Tibial nerve (tissue), 4 donors: ENCODE measurements around the gene TRPV4. TPM values are rescaled to one million over a fixed set of nuclear protein-coding genes. Genes with fewer than 3 reads are reported as not detected.

Experiments
- DNase-seq, 2 donors: peaks; one replicate each; pipeline ENCODE4 v3.0.0-alpha.2; 2019; ENCODE audit warnings: low spot score in 2 of 2
- H3K27ac ChIP-seq, 4 donors: fragments of 200-600 bp; sonication (generic) in 3 of 4; one replicate each; pipeline ENCODE4 v1.5.1; 2017 to 2019; ENCODE audit warnings: mild to moderate bottlenecking in 1 of 4
- H3K27me3 ChIP-seq, 2 donors: fragments of 200-600 bp; sonication (generic) in 1 of 2; one replicate each; pipeline versions ENCODE4 v1.5.1 to v1.6.0; 2017 to 2019
- H3K36me3 ChIP-seq, 3 donors: fragments of 200-600 bp; sonication (generic); one replicate each; pipeline ENCODE4 v1.5.1; 2018 to 2019
- H3K4me1 ChIP-seq, 4 donors: fragments of 200-600 bp; sonication (generic) in 3 of 4; one replicate each; pipeline ENCODE4 v1.5.1; 2017 to 2019
- H3K4me3 ChIP-seq, 4 donors: fragments of 200-600 bp; sonication (generic) in 3 of 4; one replicate each; pipeline ENCODE4 v1.5.1; 2017 to 2019; ENCODE audit warnings: mild to moderate bottlenecking in 1 of 4, moderate library complexity in 1 of 4
- H3K9me3 ChIP-seq, 4 donors: fragments of 200-600 bp; sonication (generic) in 3 of 4; one replicate each; pipeline ENCODE4 v1.5.1; 2017 to 2019
- EP300 ChIP-seq, 2 donors: sonication (generic); formaldehyde crosslinking; IDR thresholded peaks; one replicate each; pipeline ENCODE4 v1.6.1; 2017; ENCODE audit warnings: antibody characterized with exemption in 2 of 2, mild to moderate bottlenecking in 1 of 2
- POLR2A ChIP-seq, 2 donors: fragments of 450-650 bp; IDR thresholded peaks; one replicate each; pipeline ENCODE4 v1.6.1; 2017; ENCODE audit warnings: antibody characterized with exemption in 2 of 2, mild to moderate bottlenecking in 2 of 2, moderate library complexity in 2 of 2
- WGBS, 2 donors: methylation state at CpG; one replicate each; pipeline ENCODE4 v1.1.5; 2018; 5-methylcytosine and 5-hydroxymethylcytosine counted together
- total RNA-seq, 4 donors: library from RNA; depleted of rRNA; stranded (reverse); fragments of >200 nt; gene quantifications; one replicate each; pipeline ENCODE4 v1.1.0, GENCODE V29; 2016
- TF ChIP-seq, protein P1 (sequence below), 5 experiments: fragments of 200-600 bp in 3 of 5; fragments of 450-650 bp in 2 of 5; sonication (generic) in 3 of 5; IDR thresholded peaks; one replicate each; pipeline ENCODE4 v1.5.1; 2016 to 2019; ENCODE audit warnings: antibody characterized with exemption in 5 of 5, mild to moderate bottlenecking in 3 of 5, moderate library complexity in 2 of 5

Gene TRPV4
- total RNA-seq, 4 donors from 2014 or later: 0.42 to 3.0 (median 1.4) TPM

DNA sequence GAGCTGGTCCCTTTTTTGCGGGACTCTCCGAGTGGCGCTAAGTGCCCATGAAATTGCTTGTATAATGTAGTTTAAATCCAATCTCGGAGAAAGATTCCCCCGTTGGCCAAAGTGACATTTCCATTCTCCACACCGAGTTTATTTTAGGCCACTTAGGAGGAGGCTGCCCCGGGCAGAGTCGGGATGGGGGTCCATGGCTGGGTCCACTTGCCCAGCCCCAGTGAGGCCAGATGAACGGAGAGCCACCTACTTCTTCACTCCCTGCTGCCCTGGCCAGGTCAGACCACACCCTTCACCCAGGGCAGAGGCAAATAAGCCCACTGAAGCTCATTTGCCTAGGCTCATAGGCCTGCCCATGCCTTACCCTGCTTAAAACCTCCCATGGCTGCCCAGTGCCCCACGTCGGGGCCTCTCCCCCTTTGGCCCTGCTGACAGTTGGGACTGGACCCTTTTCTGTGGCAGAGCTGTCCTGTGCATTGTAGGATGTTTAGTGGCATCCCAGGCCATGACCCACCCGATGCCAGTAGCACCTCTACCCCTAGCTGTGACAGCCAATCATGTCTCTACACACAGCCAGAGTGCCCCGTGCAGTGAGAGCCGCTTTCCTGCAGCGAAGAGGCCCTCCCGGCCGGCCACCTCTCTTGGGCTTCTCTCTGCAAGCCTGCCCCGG lies 68.3 kb downstream of the TRPV4 start:
- Histone ChIP-seq H3K4me1 (peaks cover 0 to 25% (median 3%) of the 10 kb centered on the region in 4 donors), H3K27ac (no peak overlapping the region), H3K36me3 (peaks cover 0 to 22% (median 0%) of the 10 kb centered on the region in 3 donors), H3K9me3 (peaks cover 0 to 12% (median 0%) of the 10 kb centered on the region in 4 donors), H3K4me3 (no peak overlapping the region), H3K27me3 (no peaks in the 10 kb centered on the region)
- no peak for DNase-seq
- TF ChIP-seq POLR2A (IDR thresholded peaks at IDR 0.05): no peak
- TF ChIP-seq EP300 (IDR thresholded peaks at IDR 0.05): no peak
- TF ChIP-seq, protein P1, sequence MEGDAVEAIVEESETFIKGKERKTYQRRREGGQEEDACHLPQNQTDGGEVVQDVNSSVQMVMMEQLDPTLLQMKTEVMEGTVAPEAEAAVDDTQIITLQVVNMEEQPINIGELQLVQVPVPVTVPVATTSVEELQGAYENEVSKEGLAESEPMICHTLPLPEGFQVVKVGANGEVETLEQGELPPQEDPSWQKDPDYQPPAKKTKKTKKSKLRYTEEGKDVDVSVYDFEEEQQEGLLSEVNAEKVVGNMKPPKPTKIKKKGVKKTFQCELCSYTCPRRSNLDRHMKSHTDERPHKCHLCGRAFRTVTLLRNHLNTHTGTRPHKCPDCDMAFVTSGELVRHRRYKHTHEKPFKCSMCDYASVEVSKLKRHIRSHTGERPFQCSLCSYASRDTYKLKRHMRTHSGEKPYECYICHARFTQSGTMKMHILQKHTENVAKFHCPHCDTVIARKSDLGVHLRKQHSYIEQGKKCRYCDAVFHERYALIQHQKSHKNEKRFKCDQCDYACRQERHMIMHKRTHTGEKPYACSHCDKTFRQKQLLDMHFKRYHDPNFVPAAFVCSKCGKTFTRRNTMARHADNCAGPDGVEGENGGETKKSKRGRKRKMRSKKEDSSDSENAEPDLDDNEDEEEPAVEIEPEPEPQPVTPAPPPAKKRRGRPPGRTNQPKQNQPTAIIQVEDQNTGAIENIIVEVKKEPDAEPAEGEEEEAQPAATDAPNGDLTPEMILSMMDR (IDR thresholded peaks at IDR 0.05): no peak
- 77 to 80% methylated on average over 18 of the region's 18 CpGs for WGBS, 2 donors

GRCh38 chr12:109764123-109764522 lies 69.1 kb downstream of the TRPV4 start:
- Histone ChIP-seq H3K4me3 (no peak overlapping the region), H3K27ac (no peak overlapping the region), H3K4me1 (peaks cover 0 to 25% (median 4%) of the 10 kb centered on the region in 4 donors), H3K27me3 (no peaks in the 10 kb centered on the region), H3K36me3 (peaks cover 0 to 19% (median 0%) of the 10 kb centered on the region in 3 donors), H3K9me3 (peaks cover 0 to 12% (median 0%) of the 10 kb centered on the region in 4 donors)
- WGBS, 2 donors: 69 to 78% methylated on average over 3 of the region's 3 CpGs
- no peak for DNase-seq
- TF ChIP-seq EP300 (IDR thresholded peaks at IDR 0.05) (no peak), POLR2A (IDR thresholded peaks at IDR 0.05) (no peak)
- TF ChIP-seq, protein P1 (IDR thresholded peaks at IDR 0.05): no peak

- 72 to 73% methylated on average over 3 of the region's 3 CpGs for WGBS, 2 donors
- H3K27ac ChIP-seq: no peak overlapping the region
- TF ChIP-seq, protein P1 (IDR thresholded peaks at IDR 0.05): no peak
- TF ChIP-seq POLR2A (IDR thresholded peaks at IDR 0.05) (no peak), EP300 (IDR thresholded peaks at IDR 0.05) (no peak)
- no peak for DNase-seq
- peaks cover 0 to 11% (median 0%) of the 10 kb centered on the region in 3 donors for H3K36me3 ChIP-seq
- H3K4me1 ChIP-seq: peaks cover 0 to 27% (median 4%) of the 10 kb centered on the region in 4 donors
- H3K4me3 ChIP-seq: no peak overlapping the region
- peaks cover 0 to 12% (median 0%) of the 10 kb centered on the region in 4 donors for H3K9me3 ChIP-seq
- H3K27me3 ChIP-seq: peaks cover 0 to 4% of the 10 kb centered on the region in 2 donors
Measured at GRCh38 chr12:109763201-109763841, 69.9 kb downstream of the TRPV4 start.

DNA sequence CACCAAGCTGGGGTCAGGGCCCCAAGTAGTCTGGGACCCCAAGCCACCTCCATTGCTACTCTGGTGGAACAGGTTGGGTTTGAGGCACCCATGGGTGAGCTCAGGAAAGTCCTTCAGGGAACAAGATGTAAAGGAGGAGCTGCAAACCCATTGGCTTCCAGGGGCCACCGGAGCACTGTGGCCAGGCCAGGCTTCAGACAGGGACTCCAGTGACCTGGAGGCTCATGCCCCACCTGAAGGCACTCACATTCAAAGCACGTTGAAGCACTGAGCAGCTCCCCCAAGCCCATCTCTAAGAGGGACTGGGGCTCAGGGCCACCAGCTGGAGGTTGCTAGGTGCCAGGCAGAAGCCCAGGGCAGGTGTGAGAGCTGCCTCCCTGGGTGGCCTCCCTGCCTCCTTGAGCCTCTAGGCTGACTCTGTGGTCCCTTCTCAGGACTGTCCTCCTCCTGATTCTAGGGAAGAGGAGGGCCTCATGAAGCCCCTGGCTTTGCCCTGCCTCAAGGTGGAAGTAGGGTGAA lies 70.5 kb downstream of the TRPV4 start:
- 100% methylated on average over 1 of the region's 2 CpGs; no CpG with 5 or more reads in 1 of the 2 donors for WGBS, 2 donors
- TF ChIP-seq, protein P1 (IDR thresholded peaks at IDR 0.05): no peak
- no peak for TF ChIP-seq EP300 (IDR thresholded peaks at IDR 0.05)
- TF ChIP-seq POLR2A (IDR thresholded peaks at IDR 0.05): no peak
- no peak for DNase-seq
- peaks cover 0 to 5% (median 0%) of the 10 kb centered on the region in 3 donors for H3K36me3 ChIP-seq
- H3K4me1 ChIP-seq: peaks cover 0 to 28% (median 4%) of the 10 kb centered on the region in 4 donors
- peaks cover 0 to 12% (median 0%) of the 10 kb centered on the region in 4 donors for H3K9me3 ChIP-seq
- H3K27ac ChIP-seq: no peak overlapping the region
- no peak overlapping the region for H3K4me3 ChIP-seq
- peaks cover 0 to 4% of the 10 kb centered on the region in 2 donors for H3K27me3 ChIP-seq
